GM12878 (cell line): ENCODE data around the gene CARD16. TPM values are rescaled to one million over a fixed set of nuclear protein-coding genes. Genes with fewer than 3 reads are reported as not detected.

Experiments
- ATAC-seq: fragments of 200-7000 bp; cut with Tn5 transposase; 3 replicates; pipeline ENCODE4 v1.9.1; 2020; ENCODE audit warnings: mild to moderate bottlenecking, moderate library complexity
- BruUV-seq: library from RNA; stranded (reverse); fragments of 400-500 nt; replicated peaks from 2 replicates; lab custom pipeline; 2021; lab: Mats Ljungman, UMichigan
- CTCF ChIA-PET: fragments of 300-600 bp; sonication (Branson Sonifier 250); formaldehyde crosslinking; extraction: SDS; loops from one replicate; lab custom pipeline; 2021; ENCODE audit warnings: inconsistent platforms; lab: Yijun Ruan, JAX
- POLR2A ChIA-PET: fragments of 350-600 bp; formaldehyde crosslinking; extraction: SDS; loops from one replicate; lab custom pipeline; 2021; ENCODE audit warnings: inconsistent platforms; lab: Charles Lee
- RAD21 ChIA-PET: fragments of 300-600 bp; sonication (Branson Sonifier 250); formaldehyde crosslinking; loops from one replicate; lab custom pipeline; 2023; ENCODE audit warnings: antibody characterized with exemption; ENCODE audit not compliant: unreplicated experiment; lab: Charles Lee
- SMC1A ChIA-PET: fragments of 300-600 bp; sonication (Branson Sonifier 250); formaldehyde crosslinking; loops from one replicate; lab custom pipeline; 2023; ENCODE audit not compliant: unreplicated experiment, uncharacterized antibody; lab: Charles Lee
- DNase-seq: peaks from one replicate; pipeline ENCODE4 v3.0.0-alpha.2; 2011; ENCODE audit warnings: low read depth, low spot score
- FAIRE-seq: peaks from 3 replicates; lab custom pipeline; 2011; peaks lifted over from hg19 to GRCh38; lab: Jason Lieb, UNC
- H2AFZ ChIP-seq: 2 replicates; pipeline ENCODE4 v1.6.0; 2011; ENCODE audit warnings: low read depth, low read length, control low read depth; ENCODE audit not compliant: control insufficient read depth
- H3K27ac ChIP-seq: 2 replicates; pipeline ENCODE4 v1.5.1; 2011; ENCODE audit warnings: control low read depth; ENCODE audit not compliant: control insufficient read depth, insufficient read depth
- H3K27me3 ChIP-seq, 2 experiments: replicated peaks in 1 of 2; 2 replicates each; pipeline versions ENCODE4 v1.6.0 to v1.6.1; 2011; ENCODE audit warnings: low read length in 1 of 2; ENCODE audit not compliant: control insufficient read depth in 2 of 2, insufficient read depth in 2 of 2
- H3K36me3 ChIP-seq, 2 experiments: 2 replicates each; pipeline ENCODE4 v1.5.1; 2011; ENCODE audit warnings: low read length in 1 of 2; ENCODE audit not compliant: control insufficient read depth in 2 of 2, insufficient read depth in 2 of 2
- H3K4me1 ChIP-seq: 2 replicates; pipeline ENCODE4 v1.6.1; 2011; ENCODE audit warnings: mild to moderate bottlenecking, low read length, moderate library complexity, mixed read lengths; ENCODE audit not compliant: control insufficient read depth, insufficient read depth
- H3K4me2 ChIP-seq: 2 replicates; pipeline ENCODE4 v1.6.0; 2011; ENCODE audit warnings: control low read depth; ENCODE audit not compliant: control insufficient read depth, insufficient read depth
- H3K4me3 ChIP-seq: fragments of 200-600 bp; sonication (generic); 2 replicates; pipeline ENCODE4 v1.5.1; 2016
- H3K79me2 ChIP-seq: 2 replicates; pipeline ENCODE4 v1.6.0; 2011; ENCODE audit warnings: low read length; ENCODE audit not compliant: control insufficient read depth, insufficient read depth
- H3K9ac ChIP-seq: 2 replicates; pipeline ENCODE4 v1.8.0; 2011; ENCODE audit warnings: low read length, control low read depth, mixed read lengths; ENCODE audit not compliant: control insufficient read depth, insufficient read depth
- H3K9me3 ChIP-seq: replicated peaks from 3 replicates; pipeline ENCODE4 v1.5.1; 2011; ENCODE audit warnings: mild to moderate bottlenecking, low read length; ENCODE audit not compliant: control insufficient read depth, insufficient read depth
- H4K20me1 ChIP-seq: 2 replicates; pipeline ENCODE4 v1.6.0; 2011; ENCODE audit not compliant: control insufficient read depth, insufficient read depth
- EGR1 ChIP-seq, 2 experiments: IDR thresholded peaks; 1 replicate in 1 of 2; 2 replicates in 1 of 2; pipeline ENCODE4 v1.6.1; 2011 to 2012; ENCODE audit warnings: low read depth in 2 of 2, low read length in 2 of 2, borderline replicate concordance in 1 of 2, mild to moderate bottlenecking in 1 of 2, moderate library complexity in 1 of 2
- HDGF ChIP-seq: fragments of 450-650 bp; IDR thresholded peaks from 2 replicates; pipeline ENCODE4 v1.6.1; 2016; ENCODE audit warnings: antibody characterized with exemption
- MAX ChIP-seq: IDR thresholded peaks from 2 replicates; pipeline ENCODE4 v1.6.1; 2012; ENCODE audit warnings: low read depth, low read length, improper control_type of control experiment
- MTA2 ChIP-seq: fragments of 450-650 bp; IDR thresholded peaks from 2 replicates; pipeline ENCODE4 v1.6.1; 2016; ENCODE audit warnings: low read depth, mild to moderate bottlenecking, moderate library complexity
- MYB ChIP-seq: fragments of 150-350 bp; IDR thresholded peaks from 2 replicates; pipeline ENCODE4 v1.6.1; 2014; ENCODE audit warnings: mild to moderate bottlenecking, low read depth, low read length, borderline replicate concordance
- NFIC ChIP-seq: IDR thresholded peaks from 2 replicates; pipeline ENCODE4 v1.6.1; 2012; ENCODE audit warnings: low read depth, mild to moderate bottlenecking, inconsistent platforms, low read length, moderate library complexity
- PKNOX1 ChIP-seq: fragments of 450-650 bp; IDR thresholded peaks from 2 replicates; pipeline ENCODE4 v1.6.1; 2016; ENCODE audit warnings: mild to moderate bottlenecking
- POLR2AphosphoS2 ChIP-seq: IDR thresholded peaks from 2 replicates; pipeline ENCODE4 v1.6.1; 2011; ENCODE audit warnings: low read depth, mild to moderate bottlenecking, low read length, improper control_type of control experiment, moderate library complexity
- RELB ChIP-seq: fragments of 450-650 bp; IDR thresholded peaks from 2 replicates; pipeline ENCODE4 v1.6.1; 2017; ENCODE audit warnings: low read depth, mild to moderate bottlenecking, moderate library complexity
- REST ChIP-seq: IDR thresholded peaks from 2 replicates; pipeline ENCODE4 v1.6.1; 2012; ENCODE audit warnings: mild to moderate bottlenecking, low read depth, low read length
- ZNF274 ChIP-seq: IDR thresholded peaks from one replicate; pipeline ENCODE4 v1.8.0; 2011; ENCODE audit not compliant: insufficient read length, insufficient read depth
- WGBS: methylation state at CpG from one replicate; pipeline ENCODE4 v1.1.6; 2016; ENCODE audit warnings: low lambda C conversion rate; ENCODE audit not compliant: insufficient replicate concordance, insufficient coverage; ENCODE audit errors: missing lambda C conversion rate; 5-methylcytosine and 5-hydroxymethylcytosine counted together
- in situ Hi-C: fragments of 300-500 bp; cut with MboI; formaldehyde crosslinking; loops from 9 replicates; pipeline ENCODE4 v1.14.3; 2018; ENCODE audit warnings: mixed read lengths
- intact Hi-C: fragments of 100-400 bp; cut with micrococcal nuclease; formaldehyde crosslinking; loops from one replicate; pipeline ENCODE4 v1.14.2; 2022; ENCODE audit not compliant: unreplicated experiment
- polyA plus RNA-seq, 11 experiments: library from polyadenylated mRNA; depleted of rRNA in 4 of 11; unstranded in 6 of 11; stranded (reverse) in 5 of 11; fragments of >200 nt; fragmentation: Nextera tagmentation in 4 of 11; fragmentation: Illumina TruSeq in 1 of 11; extraction: Ambion mirVana in 4 of 11; extraction: Trizol in 1 of 11; gene quantifications; 1 replicate in 1 of 11; 2 replicates in 10 of 11; pipeline versions ENCODE4 v1.2.1 to v1.2.3, GENCODE V29; 2011 to 2016; ENCODE audit warnings: inconsistent platforms in 2 of 11, missing spikeins in 2 of 11, low read depth in 1 of 11
- total RNA-seq, 4 experiments: library from RNA; depleted of rRNA in 3 of 4; stranded (reverse); fragments of >200 nt in 3 of 4; fragmentation: Illumina TruSeq in 1 of 4; extraction: Trizol in 1 of 4; gene quantifications; 2 replicates each; pipeline versions ENCODE4 v1.2.1 to v1.2.3, GENCODE V29; 2013 to 2021

Gene CARD16
- total and polyA plus RNA-seq, 10 of the 15 experiments (the other 5 are each of a cell fraction or from before 2014, with no cell fraction given) = 11.8 to 76.3 (median 25.9) TPM

- H3K27ac ChIP-seq = no peak overlapping the region
These were observed 25.2 kb upstream of the CARD16 start for GRCh38 chr11:105070306-105070705.

More at GRCh38 chr11:105070306-105070705, 25.2 kb upstream of the CARD16 start:
- 46% methylated on average over 4 of the region's 4 CpGs for WGBS
- H3K79me2 ChIP-seq = no peaks in the 10 kb centered on the region
- H2AFZ ChIP-seq = no peak overlapping the region
- TF ChIP-seq POLR2AphosphoS2 (no peak), ZNF274 (no peak), MYB (no peak), PKNOX1 (no peak), MTA2 (no peak), RELB (no peak), HDGF (no peak), NFIC (no peak), MAX (no peak), EGR1 (IDR thresholded peaks at IDR 0.05; ENCODE audit: borderline replicate concordance in 1 of 2, low read depth in 2 of 2, low read length in 2 of 2) (no peak), REST (no peak)
- ChIA-PET CTCF (no interaction called here), RAD21 (no interaction called here), POLR2A (no interaction called here), SMC1A (no interaction called here)
- H3K4me2 ChIP-seq = no peak overlapping the region
- in situ Hi-C loops (no loop called here), intact Hi-C loops (no loop called here)
- H3K4me1 ChIP-seq = no peaks in the 10 kb centered on the region
- DNase-seq (no peak), FAIRE-seq (no peak), ATAC-seq (no peak)
- H3K9ac ChIP-seq = no peak overlapping the region
- H3K36me3 ChIP-seq = no peaks in the 10 kb centered on the region
- H3K27me3 ChIP-seq = peaks cover 0 to 3% of the 10 kb centered on the region in 2 experiments; a peak in 1 of 4 replicates
- no peaks in the 10 kb centered on the region for H4K20me1 ChIP-seq
- H3K9me3 ChIP-seq = no peaks in the 10 kb centered on the region
- no peak overlapping the region for H3K4me3 ChIP-seq
- BruUV-seq = no TSS peak
